Kidney epithelial cell (primary cell): ENCODE data around the gene CDON. TPM values are rescaled to one million over a fixed set of nuclear protein-coding genes. Genes with fewer than 3 reads are reported as not detected.
"Not testable (repeated sequence)": the region's sequence is repeated elsewhere in the genome, so short reads cannot be mapped to it uniquely, and the experiment has no call there.

Experiments used
- DNase-seq: peaks from one replicate; pipeline ENCODE4 v3.0.0-alpha.2; 2010; ENCODE audit warnings: low read depth
- H3K27me3 ChIP-seq: 2 replicates; pipeline ENCODE4 v1.6.0; 2011; ENCODE audit warnings: low read length; ENCODE audit not compliant: control insufficient read depth, insufficient read depth
- H3K36me3 ChIP-seq: 2 replicates; pipeline ENCODE4 v1.5.1; 2011; ENCODE audit warnings: low read length; ENCODE audit not compliant: control insufficient read depth, insufficient read depth
- H3K4me3 ChIP-seq: 2 replicates; pipeline ENCODE4 v1.5.1; 2011; ENCODE audit warnings: low read depth, mild to moderate bottlenecking, control low read depth, low read length
- CTCF ChIP-seq: IDR thresholded peaks from 2 replicates; pipeline ENCODE4 v1.5.1; 2011; ENCODE audit warnings: mild to moderate bottlenecking, moderate library complexity, low read length, control low read depth, inconsistent platforms; ENCODE audit not compliant: insufficient read depth, poor library complexity, severe bottlenecking
- total RNA-seq: library from RNA; depleted of rRNA; stranded (reverse); fragments of >200 nt; gene quantifications from 2 replicates; pipeline ENCODE4 v1.2.3, GENCODE V29; 2015

The CDON gene
- total RNA-seq, 1 donor from 2014 or later = 10.4 TPM

- H3K36me3 ChIP-seq = no peaks in the 10 kb centered on the region
- DNase-seq = no peak
- TF ChIP-seq CTCF = no peak
- no peak overlapping the region for H3K4me3 ChIP-seq
- H3K27me3 ChIP-seq = peaks cover 4% of the 10 kb centered on the region
Measured at GRCh38 chr11:125922156-125922555, 140.5 kb downstream of the CDON start.

GRCh38 chr11:125921042-125921441 is 141.6 kb downstream of the CDON start:
- TF ChIP-seq CTCF = no peak
- Histone ChIP-seq H3K27me3 (peaks cover 9% of the 10 kb centered on the region), H3K4me3 (no peak overlapping the region), H3K36me3 (no peaks in the 10 kb centered on the region)
- DNase-seq = no peak

- no peak overlapping the region for H3K4me3 ChIP-seq
- TF ChIP-seq CTCF = no peak
- H3K36me3 ChIP-seq = no peaks in the 10 kb centered on the region
- H3K27me3 ChIP-seq = peaks cover 9% of the 10 kb centered on the region
- DNase-seq = no peak
Measured at GRCh38 chr11:125918140-125918840, 144.4 kb downstream of the CDON start.

- no peak for DNase-seq
- Histone ChIP-seq H3K27me3 (peaks cover 4% of the 10 kb centered on the region), H3K4me3 (no peak overlapping the region), H3K36me3 (no peaks in the 10 kb centered on the region)
- TF ChIP-seq CTCF = no peak
Measured at GRCh38 chr11:125916683-125917347, 145.9 kb downstream of the CDON start.

- not testable (repeated sequence) for H3K36me3 ChIP-seq, DNase-seq, H3K4me3 ChIP-seq, H3K27me3 ChIP-seq
Measured at GRCh38 chr11:125914601-125915000, 148.1 kb downstream of the CDON start.

- no peak for TF ChIP-seq CTCF
- Histone ChIP-seq H3K36me3 (no peaks in the 10 kb centered on the region), H3K4me3 (no peak overlapping the region), H3K27me3 (no peaks in the 10 kb centered on the region)
- no peak for DNase-seq
Measured at GRCh38 chr11:125910226-125910849, 152.3 kb downstream of the CDON start.

Other genes starting within 250 kb of the CDON start
- not detected in 2 replicates for gene PATE4, start 229.6 kb downstream of the CDON start, total RNA-seq
- 3.6 and 5.5 TPM in 2 replicates for gene HYLS1, start 175.2 kb downstream of the CDON start, total RNA-seq
- gene PUS3, start 159.7 kb downstream of the CDON start, total RNA-seq = 15.1 and 17.6 TPM in 2 replicates
- gene DDX25, start 158.4 kb downstream of the CDON start, total RNA-seq = 1.2 and 1.5 TPM in 2 replicates
- gene VSIG10L2, start 116.8 kb downstream of the CDON start, total RNA-seq = not detected in 2 replicates
- 25.5 and 27.0 TPM in 2 replicates for gene RPUSD4, start 148.8 kb upstream of the CDON start, total RNA-seq
- 35.3 and 36.0 TPM in 2 replicates for gene FAM118B, start 148.9 kb upstream of the CDON start, total RNA-seq
- 86.2 and 101 TPM in 2 replicates for gene SRPRA, start 206.0 kb upstream of the CDON start, total RNA-seq
- 26.3 and 27.4 TPM in 2 replicates for gene FOXRED1, start 206.3 kb upstream of the CDON start, total RNA-seq
- 7.1 and 11.7 TPM in 2 replicates for gene TIRAP, start 220.2 kb upstream of the CDON start, total RNA-seq
- gene DCPS, start 241.2 kb upstream of the CDON start, total RNA-seq = 15.0 and 15.8 TPM in 2 replicates